MCF 10A (cell line): ENCODE data around the gene VSTM4. TPM values are rescaled to one million over a fixed set of nuclear protein-coding genes. Genes with fewer than 3 reads are reported as not detected.

Experiments used
- BruUV-seq: library from RNA; stranded (reverse); fragments of 400-500 nt; replicated peaks from 2 replicates; lab custom pipeline; 2021; lab: Mats Ljungman, UMichigan
- CTCF ChIA-PET: fragments of 300-600 bp; sonication (Branson Sonifier 250); formaldehyde crosslinking; extraction: SDS; loops from one replicate; lab custom pipeline; 2021; ENCODE audit warnings: antibody characterized with exemption, inconsistent platforms; lab: Yijun Ruan, JAX
- POLR2A ChIA-PET: fragments of 300-600, 350-650 bp; sonication (Branson Sonifier 250); formaldehyde crosslinking; extraction: SDS; loops from one replicate; lab custom pipeline; 2020; ENCODE audit warnings: antibody characterized with exemption, inconsistent platforms; lab: Yijun Ruan, JAX
- DNase-seq: peaks from one replicate; pipeline ENCODE4 v3.0.0-alpha.2; 2018; ENCODE audit not compliant: unreplicated experiment
- H3K27ac Mint-ChIP-seq: one replicate; pipeline ENCODE4 v1.8.0; 2022; ENCODE audit warnings: mild to moderate bottlenecking, low read depth, mixed read lengths; ENCODE audit not compliant: unreplicated experiment
- H3K27me3 Mint-ChIP-seq: one replicate; pipeline ENCODE4 v1.8.0; 2022; ENCODE audit warnings: mixed read lengths; ENCODE audit not compliant: insufficient read depth, unreplicated experiment
- H3K36me3 Mint-ChIP-seq: one replicate; pipeline ENCODE4 v1.8.0; 2022; ENCODE audit warnings: mild to moderate bottlenecking, moderate library complexity, mixed read lengths; ENCODE audit not compliant: insufficient read depth, unreplicated experiment
- H3K4me1 Mint-ChIP-seq: one replicate; pipeline ENCODE4 v1.8.0; 2022; ENCODE audit warnings: mixed read lengths; ENCODE audit not compliant: insufficient read depth, unreplicated experiment
- H3K4me3 Mint-ChIP-seq: one replicate; pipeline ENCODE4 v1.8.0; 2022; ENCODE audit warnings: mild to moderate bottlenecking, moderate library complexity, mixed read lengths; ENCODE audit not compliant: unreplicated experiment
- H3K9me3 Mint-ChIP-seq: one replicate; pipeline ENCODE4 v1.8.0; 2022; ENCODE audit warnings: mixed read lengths; ENCODE audit not compliant: unreplicated experiment
- CTCF ChIP-seq: fragments of 200-600 bp; IDR thresholded peaks from one replicate; pipeline ENCODE4 v1.8.0; 2022; ENCODE audit warnings: antibody characterized with exemption, mild to moderate bottlenecking; ENCODE audit not compliant: unreplicated experiment
- intact Hi-C: fragments of 100-400 bp; cut with micrococcal nuclease; formaldehyde crosslinking; loops from 2 replicates; pipeline ENCODE4 v1.14.1; 2022
- total RNA-seq: library from RNA; stranded (reverse); gene quantifications from 2 replicates; pipeline ENCODE4 v1.2.3, GENCODE V29; 2022

The VSTM4 gene
- total RNA-seq, 1 experiment from 2014 or later = not detected

- no peaks in the 10 kb centered on the region for H3K9me3 Mint-ChIP-seq
- POLR2A ChIA-PET = no interaction called here
- H3K4me1 Mint-ChIP-seq = no peaks in the 10 kb centered on the region
- no peak for DNase-seq
- H3K36me3 Mint-ChIP-seq = no peaks in the 10 kb centered on the region
- intact Hi-C loops = no loop called here
- CTCF ChIA-PET = no interaction called here
- no TSS peak for BruUV-seq
- peaks cover 48% of the 10 kb centered on the region for H3K27me3 Mint-ChIP-seq
- H3K27ac Mint-ChIP-seq = no peak overlapping the region
- H3K4me3 Mint-ChIP-seq = no peak overlapping the region
- TF ChIP-seq CTCF = no peak
Measured at GRCh38 chr10:49096890-49097445, 18.4 kb downstream of the VSTM4 start.

- POLR2A ChIA-PET = no interaction called here
- intact Hi-C loops = no loop called here
- Mint-ChIP-seq H3K9me3 (no peaks in the 10 kb centered on the region), H3K4me3 (no peak overlapping the region), H3K27me3 (peaks cover 42% of the 10 kb centered on the region), H3K36me3 (no peaks in the 10 kb centered on the region), H3K4me1 (no peaks in the 10 kb centered on the region), H3K27ac (no peak overlapping the region)
- no TSS peak for BruUV-seq
- no peak for TF ChIP-seq CTCF
- CTCF ChIA-PET = interaction anchor here (0.9 kb wide), 1 partner anchor 67 kb away, joined by 3 read pairs; no protein-coding TSS in a partner anchor
- DNase-seq = no peak
Measured at GRCh38 chr10:49094646-49095045, 20.7 kb downstream of the VSTM4 start.

GRCh38 chr10:49093922-49094321 lies 21.4 kb downstream of the VSTM4 start:
- TF ChIP-seq CTCF = no peak
- ChIA-PET CTCF (interaction anchor here (0.6 to 0.9 kb wide), 2 partner anchors 38 to 67 kb away, joined by 3 read pairs; no protein-coding TSS in a partner anchor), POLR2A (no interaction called here)
- no peaks in the 10 kb centered on the region for H3K9me3 Mint-ChIP-seq
- no TSS peak for BruUV-seq
- H3K36me3 Mint-ChIP-seq = no peaks in the 10 kb centered on the region
- intact Hi-C loops = no loop called here
- no peaks in the 10 kb centered on the region for H3K4me1 Mint-ChIP-seq
- DNase-seq = no peak
- H3K4me3 Mint-ChIP-seq = no peak overlapping the region
- no peak overlapping the region for H3K27ac Mint-ChIP-seq
- peaks cover 42% of the 10 kb centered on the region for H3K27me3 Mint-ChIP-seq

GRCh38 chr10:49092477-49092876 lies 22.8 kb downstream of the VSTM4 start:
- no peak for TF ChIP-seq CTCF
- intact Hi-C loops = no loop called here
- no peak for DNase-seq
- ChIA-PET CTCF (no interaction called here), POLR2A (no interaction called here)
- H3K4me3 Mint-ChIP-seq = no peak overlapping the region
- H3K27me3 Mint-ChIP-seq = peaks cover 31% of the 10 kb centered on the region
- no TSS peak for BruUV-seq
- no peaks in the 10 kb centered on the region for H3K4me1 Mint-ChIP-seq
- H3K9me3 Mint-ChIP-seq = no peaks in the 10 kb centered on the region
- H3K27ac Mint-ChIP-seq = no peak overlapping the region
- H3K36me3 Mint-ChIP-seq = no peaks in the 10 kb centered on the region
